NCI-H524 treated with DMSO at 0.1 percent for 48 hours (cell line): ENCODE measurements around the gene GSC2.

Experiments used
- DNase-seq: peaks from one replicate; lab custom pipeline; 2025; lab: John Stamatoyannopoulos, UW

Gene GSC2

GRCh38 chr22:19119949-19120348 is 30.1 kb downstream of the GSC2 start:
- DNase-seq = no peak

GRCh38 chr22:19118329-19118880 is 31.7 kb downstream of the GSC2 start:
- no peak for DNase-seq

GRCh38 chr22:19117111-19117512 is 33.0 kb downstream of the GSC2 start:
- no peak for DNase-seq

GRCh38 chr22:19115628-19116027 is 34.5 kb downstream of the GSC2 start:
- no peak for DNase-seq

GRCh38 chr22:19114984-19115552 is 35.0 kb downstream of the GSC2 start:
- no peak for DNase-seq

- no peak for DNase-seq
Measured at GRCh38 chr22:19113429-19113828, 36.7 kb downstream of the GSC2 start.

GRCh38 chr22:19111584-19111983 is 38.5 kb downstream of the GSC2 start:
- DNase-seq = no peak

- DNase-seq = no peak
Measured at GRCh38 chr22:19111140-19111539, 39.0 kb downstream of the GSC2 start.

- DNase-seq = no peak
Measured at GRCh38 chr22:19110646-19111045, 39.4 kb downstream of the GSC2 start.

- DNase-seq = no peak
Measured at GRCh38 chr22:19110064-19110458, 40.0 kb downstream of the GSC2 start.

- DNase-seq = no peak
Measured at GRCh38 chr22:19109198-19110063, 40.7 kb downstream of the GSC2 start.

GRCh38 chr22:19108807-19109197 is 41.3 kb downstream of the GSC2 start:
- DNase-seq = no peak

- DNase-seq = no peak
Measured at GRCh38 chr22:19107730-19108074, 42.4 kb downstream of the GSC2 start.

GRCh38 chr22:19106886-19107729 is 43.0 kb downstream of the GSC2 start:
- no peak for DNase-seq

- DNase-seq = no peak
Measured at GRCh38 chr22:19105867-19106802, 44.0 kb downstream of the GSC2 start.

- DNase-seq = no peak
Measured at GRCh38 chr22:19105456-19105855, 44.6 kb downstream of the GSC2 start.

- no peak for DNase-seq
Measured at GRCh38 chr22:19103880-19104821, 45.9 kb downstream of the GSC2 start.

GRCh38 chr22:19098157-19098556 is 51.9 kb downstream of the GSC2 start:
- peak; percentile 48 for DNase-seq

- DNase-seq = peak; percentile 93
Measured at GRCh38 chr22:19097518-19097917, 52.6 kb downstream of the GSC2 start.
